GM18861 (cell line): ENCODE results near the gene AMOTL1.
"Not testable (repeated sequence)": the region's sequence is repeated elsewhere in the genome, so short reads cannot be mapped to it uniquely, and the experiment has no call there.

Experiments used
- ATAC-seq: cut with Tn5 transposase; IDR thresholded peaks from one replicate; pipeline ENCODE4 v1.9.1; 2021; ENCODE audit not compliant: unreplicated experiment

Gene AMOTL1

DNA sequence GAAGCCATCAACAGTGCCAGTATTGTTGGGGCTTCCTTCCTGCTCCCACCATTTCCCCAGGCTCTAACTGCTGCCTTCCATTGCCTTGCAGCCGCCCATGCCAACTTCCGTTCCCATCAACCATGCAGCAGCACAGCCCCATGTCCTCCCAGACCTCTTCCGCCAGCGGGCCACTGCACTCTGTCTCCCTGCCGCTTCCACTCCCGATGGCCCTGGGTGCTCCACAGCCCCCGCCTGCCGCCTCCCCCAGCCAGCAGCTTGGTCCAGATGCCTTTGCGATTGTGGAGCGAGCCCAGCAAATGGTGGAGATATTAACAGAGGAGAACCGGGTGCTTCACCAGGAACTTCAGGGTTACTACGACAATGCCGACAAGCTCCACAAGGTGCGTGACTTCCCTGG lies 53.3 kb downstream of the AMOTL1 start:
- no peak for ATAC-seq

DNA sequence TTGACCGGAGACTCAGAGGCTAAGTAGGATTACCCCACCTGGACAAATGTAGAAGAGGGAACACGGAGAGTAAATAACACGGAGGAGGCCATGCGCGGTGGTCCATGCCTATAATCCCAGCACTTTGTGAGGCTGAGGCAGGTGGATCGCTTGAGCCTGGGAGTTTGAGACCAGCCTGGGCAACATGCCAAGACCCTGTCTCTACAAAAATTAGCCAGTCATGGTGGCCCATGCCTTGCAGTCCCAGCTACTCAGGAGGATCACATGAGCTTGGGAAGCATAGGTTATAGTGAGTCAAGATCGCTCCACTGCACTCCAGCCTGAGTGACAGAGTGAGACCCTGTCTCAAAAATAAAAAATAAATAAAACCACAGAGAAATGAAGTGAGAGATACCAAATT lies 53.9 kb downstream of the AMOTL1 start:
- no peak for ATAC-seq

DNA sequence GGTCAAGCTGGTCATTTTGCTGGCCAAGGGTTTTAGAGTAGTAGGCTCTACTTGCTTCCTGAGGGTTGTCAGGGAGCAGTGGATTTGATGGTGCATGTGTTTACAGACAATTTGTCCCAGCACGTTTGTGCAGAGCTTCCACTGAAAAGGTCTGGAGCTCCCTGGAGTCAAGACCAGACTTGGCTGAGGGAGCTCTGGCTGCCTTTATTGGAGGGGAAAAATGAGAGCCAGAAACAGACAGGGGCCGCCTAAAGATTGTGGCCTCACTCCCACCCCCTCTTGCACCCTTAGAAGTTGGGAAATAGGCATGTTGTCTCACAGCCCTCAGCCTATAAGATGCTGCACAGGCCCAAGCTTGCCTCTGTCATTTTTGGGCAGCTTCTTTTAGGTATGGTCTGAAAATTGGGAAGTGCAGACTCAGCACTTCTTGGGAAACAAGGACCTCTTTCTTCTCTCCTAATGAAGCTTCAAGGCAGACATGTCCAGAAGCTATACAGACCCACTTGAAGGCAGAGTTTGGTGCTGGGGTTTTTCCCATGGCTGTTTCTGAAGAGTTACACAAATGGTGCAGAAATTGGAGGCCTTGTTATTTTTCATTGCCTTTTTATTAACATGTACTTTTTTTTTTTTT lies 55.1 kb downstream of the AMOTL1 start:
- ATAC-seq, result no peak

DNA sequence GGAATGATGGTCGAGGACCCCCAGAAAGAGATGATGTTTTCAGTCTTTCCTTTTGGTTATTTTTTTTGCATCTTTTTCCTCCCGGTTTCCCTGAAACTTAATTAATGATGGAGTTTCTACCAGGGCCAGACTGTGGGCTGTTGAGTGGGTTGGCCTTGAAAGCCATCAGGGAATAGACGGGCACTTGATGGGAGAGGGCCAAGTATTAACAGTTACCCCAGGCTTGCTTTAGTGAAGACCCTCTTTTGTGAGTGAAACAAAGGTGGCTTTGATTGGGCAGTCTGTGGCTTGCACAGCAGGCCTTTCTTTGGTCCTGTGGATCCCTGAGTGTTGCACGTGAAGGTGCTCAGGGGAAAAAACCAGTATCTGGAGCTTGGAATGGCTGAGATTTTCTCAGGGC lies 56.9 kb downstream of the AMOTL1 start:
- no peak for ATAC-seq

DNA sequence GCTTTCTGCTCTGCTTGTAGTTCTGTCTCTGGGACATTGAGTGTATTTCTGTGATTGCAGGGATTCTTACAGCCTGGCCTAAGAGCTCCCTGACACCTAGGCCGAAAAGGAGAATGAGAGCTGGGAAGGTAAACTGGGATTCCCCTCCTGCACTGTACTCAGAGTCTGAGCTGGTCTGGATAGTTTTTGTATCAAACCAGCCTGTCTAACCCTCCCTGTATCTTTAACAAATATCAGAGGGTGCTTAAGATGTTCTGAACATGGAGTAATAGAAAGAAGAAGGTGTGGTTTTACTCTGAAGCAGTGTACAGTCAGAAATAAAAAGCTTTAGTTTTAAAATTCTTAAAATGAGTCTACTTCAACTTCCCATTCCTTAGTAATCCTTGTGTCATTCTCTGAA lies 57.3 kb downstream of the AMOTL1 start:
- ATAC-seq, result no peak

DNA sequence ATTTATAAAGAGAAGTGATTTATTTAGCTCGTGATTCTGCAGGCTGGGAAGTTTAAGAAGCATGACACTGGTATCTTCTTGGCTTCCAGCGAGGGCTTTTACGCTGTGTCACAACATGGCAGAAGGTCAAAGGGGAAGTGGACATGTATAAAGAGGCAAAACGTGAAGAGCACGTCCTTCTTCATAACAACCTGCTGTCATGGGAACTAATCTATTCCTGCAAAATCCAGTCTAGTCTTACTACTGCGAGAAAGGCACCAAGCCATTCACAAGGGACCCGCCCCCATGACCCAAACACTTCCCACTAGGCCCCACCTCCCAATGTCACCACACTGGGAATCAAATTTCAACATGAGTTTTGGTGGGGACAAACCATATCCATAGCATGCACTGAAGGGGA lies 58.3 kb downstream of the AMOTL1 start:
- ATAC-seq, result no peak

DNA sequence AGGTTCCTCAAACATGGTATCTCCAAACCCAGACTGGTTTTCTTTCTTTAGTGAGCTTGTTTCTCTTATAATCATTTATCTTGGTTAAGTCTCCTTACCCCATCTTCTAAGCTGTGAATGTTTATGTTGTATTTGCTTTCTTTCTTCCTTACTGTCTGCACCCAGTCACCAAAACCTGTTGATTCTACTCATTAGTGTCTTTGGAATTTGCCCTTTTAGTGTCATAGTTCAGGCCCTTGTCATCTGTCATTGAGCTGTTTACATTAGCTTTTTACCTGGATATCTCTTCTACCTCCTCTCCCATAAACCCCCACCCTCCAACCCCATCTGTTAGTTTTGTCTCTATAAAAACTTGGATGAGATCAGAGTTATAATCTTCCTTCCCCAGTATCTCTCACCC lies 59.9 kb downstream of the AMOTL1 start:
- no peak for ATAC-seq

DNA sequence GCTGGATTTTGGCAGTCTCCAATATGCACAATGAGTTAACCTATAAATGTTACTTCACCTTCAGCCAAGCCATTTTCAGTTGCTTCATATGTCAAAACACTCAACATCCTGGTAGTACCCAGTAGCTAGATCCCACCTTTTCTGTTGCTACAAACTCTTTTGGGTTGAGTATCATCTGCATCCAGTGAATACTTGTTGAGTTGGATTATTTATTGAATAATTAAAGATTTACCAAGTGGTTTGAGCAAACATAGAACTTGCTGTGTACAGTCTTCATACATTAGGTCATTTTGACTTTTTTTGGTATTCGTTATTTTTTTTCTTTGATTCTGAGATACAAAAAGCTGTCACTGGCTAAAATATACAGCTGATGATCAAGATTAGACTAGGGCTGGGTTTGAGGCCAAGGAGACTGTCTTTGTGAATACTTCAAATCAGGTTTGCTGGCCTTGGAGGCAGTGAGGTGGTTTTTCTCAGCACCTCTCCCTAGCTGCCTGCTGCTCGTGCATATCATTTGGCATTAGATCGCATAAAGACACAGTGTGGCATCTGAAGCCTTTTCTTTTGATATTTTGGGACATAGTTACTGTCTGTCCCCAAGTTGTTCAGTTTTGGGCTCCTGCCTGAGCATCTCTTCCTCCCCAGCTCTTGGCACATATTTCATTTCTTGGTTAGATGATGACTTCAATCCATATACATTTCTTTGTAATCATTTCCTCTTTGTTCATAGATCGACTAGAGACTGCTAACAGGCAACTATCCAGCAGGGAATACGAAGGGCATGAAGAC lies 62.8 kb downstream of the AMOTL1 start:
- no peak for ATAC-seq

DNA sequence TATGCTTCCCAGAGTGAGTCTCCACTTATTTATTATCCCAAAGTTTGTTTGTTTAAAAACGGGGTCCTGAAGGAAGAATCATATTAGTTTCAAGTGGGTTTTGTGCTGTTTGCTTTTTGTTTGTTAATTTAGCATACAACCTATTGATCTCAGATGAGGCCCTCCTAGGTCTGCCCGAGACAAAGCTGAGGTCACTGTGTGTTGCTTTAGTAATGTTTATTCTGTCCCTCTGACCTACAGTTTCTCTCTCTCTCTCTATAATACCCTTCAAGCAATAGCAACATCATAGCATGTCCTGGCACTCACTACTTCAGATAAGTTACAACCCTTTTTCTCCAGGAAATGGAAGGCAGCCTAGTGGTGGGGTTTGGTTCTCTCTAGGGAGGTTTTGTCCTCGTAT lies 63.4 kb downstream of the AMOTL1 start:
- no peak for ATAC-seq

DNA sequence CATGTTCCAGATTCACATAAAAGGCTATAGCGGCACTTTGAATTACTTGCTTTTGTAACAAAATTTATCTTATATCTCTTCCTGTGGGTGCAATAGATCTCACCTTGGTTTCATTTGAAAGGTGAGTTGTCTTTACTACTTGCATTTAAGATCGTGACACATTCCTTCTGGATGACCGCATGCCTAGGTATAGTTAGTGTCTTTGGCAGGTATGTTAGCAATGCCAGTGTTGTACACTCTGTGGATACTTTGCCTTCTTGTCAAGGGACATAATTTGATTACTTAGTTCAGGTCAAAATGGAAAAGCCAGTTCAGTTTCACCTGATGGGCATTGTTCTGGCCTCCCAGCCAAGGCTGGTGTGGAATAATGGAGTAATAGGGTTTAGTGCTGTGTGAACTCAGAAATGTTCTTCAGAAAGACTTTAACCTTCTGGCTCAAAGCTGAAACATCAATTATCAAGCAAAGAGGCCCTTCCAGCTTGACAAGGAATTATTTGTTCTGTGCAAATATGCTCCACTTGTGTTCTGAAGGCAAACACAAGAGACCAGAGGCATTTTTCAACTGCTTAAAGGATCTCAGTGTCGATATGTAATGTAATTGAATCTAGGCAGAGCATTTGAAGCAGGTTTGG lies 64.6 kb downstream of the AMOTL1 start:
- no peak for ATAC-seq

DNA sequence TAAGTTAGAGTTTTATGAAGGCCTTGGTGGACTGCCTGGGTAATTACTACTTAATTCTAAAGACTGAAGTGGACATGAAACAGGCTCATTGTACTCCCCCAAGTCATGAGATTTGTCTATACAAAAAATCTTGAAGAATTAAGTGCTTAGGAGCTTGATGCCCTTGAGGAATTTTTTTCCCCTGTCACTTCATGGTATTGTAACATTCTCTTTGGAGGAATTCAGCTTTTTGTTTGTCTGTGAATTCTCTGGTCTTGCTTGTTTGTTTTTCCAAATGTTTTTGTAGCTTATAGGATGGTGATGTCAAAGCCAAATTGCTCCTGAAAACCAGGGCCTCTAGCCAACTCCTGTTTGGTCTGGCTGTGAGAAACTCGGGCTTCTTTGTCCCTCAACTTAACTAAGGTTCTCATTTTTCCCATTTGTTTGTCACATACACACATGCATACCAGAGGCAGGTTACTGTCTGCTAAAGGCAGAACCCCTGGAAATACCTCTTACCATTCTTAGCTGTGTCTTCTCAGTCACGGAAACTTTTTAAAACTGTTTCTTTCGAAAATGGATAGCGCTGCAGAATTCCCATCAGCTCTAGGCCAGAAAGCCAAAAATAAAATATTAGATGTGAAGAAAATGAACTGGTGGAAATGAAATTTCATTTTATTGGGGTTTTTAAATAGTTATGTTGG lies 66.9 kb downstream of the AMOTL1 start:
- no peak for ATAC-seq

DNA sequence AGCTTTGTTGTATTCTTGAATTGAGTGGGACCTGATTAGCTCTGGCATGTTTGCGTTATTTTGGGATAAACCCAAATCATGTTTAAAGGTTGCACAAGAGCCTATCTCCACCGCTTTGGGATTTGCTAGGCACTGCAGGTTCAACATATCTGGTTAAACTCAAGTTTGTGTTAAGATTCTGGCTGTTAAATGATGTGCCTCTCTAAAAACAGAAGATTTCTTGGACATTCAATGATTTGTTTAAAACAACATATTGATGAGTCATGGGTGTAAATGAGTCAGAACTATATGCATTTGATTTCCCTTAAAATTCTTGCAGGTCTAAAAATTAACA lies 67.4 kb downstream of the AMOTL1 start:
- ATAC-seq, result no peak

DNA sequence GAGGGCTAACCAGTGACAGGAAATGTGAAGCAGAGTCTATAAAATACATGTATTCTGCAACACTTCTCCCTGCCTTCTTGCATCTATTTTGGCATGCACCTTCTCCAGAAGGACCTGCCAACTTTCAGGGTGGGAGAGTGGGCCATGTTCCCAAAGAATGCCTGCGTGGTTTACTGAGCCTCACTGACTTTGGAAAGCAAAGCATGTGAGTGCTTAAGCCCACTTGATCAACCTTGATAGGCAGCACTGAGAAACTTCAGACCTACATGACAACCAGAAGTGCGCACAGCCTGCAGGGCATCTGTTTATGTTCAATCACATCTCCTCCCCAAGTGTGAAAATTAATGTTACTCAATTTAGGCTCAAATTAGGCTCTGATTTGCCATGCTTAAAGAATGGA lies 69.2 kb downstream of the AMOTL1 start:
- no peak for ATAC-seq

DNA sequence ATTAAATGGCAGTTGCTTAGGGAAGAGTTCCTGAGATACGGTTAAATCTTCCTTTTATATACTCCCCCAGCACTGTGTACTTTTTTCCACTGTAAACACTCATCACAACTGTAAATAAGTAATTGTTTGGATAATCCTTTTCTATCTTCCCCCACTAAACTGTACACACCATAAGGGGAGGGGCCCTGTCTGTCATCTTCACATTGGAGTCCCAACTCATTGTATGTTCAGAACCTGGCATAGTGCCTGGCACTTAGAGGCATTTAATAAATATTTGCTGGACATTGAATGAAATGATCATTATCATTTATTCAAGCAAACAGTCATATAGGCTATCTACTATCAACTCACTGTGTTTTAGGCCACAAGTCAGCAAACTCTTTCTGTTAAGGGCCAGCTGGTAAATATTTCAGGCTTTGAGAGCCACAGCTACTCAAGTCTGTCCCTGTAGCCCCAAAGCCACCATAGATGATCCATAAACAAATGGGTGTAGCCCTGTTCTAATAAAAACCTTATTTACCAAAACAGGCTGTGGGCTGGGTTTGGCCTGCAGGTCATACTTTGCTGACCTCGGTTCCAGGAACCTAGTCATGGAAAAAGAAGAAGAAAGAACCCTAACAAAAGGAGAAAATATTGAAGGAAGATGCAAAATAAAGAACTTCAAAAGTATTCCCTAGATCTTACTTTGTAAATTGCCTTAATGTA lies 70.0 kb downstream of the AMOTL1 start:
- ATAC-seq, result no peak

DNA sequence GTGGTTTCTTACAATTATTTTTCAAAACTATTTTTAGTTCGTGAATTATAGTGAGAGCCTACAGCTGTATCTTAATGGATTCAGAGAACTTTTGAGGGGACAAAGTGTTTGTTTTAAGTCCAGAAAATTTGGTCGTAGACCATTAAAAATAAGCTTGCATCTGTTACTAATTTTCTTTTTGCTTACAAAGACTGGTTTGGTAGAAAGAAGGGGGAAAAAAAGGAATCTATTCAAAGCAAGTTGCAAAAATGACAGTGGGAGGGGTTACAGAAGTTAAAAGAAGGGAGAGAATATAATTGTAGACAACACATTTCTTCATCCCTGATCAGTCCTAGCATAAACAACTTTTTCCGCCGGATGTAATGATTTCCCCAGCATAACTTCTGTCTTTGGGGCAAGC lies 72.1 kb downstream of the AMOTL1 start:
- ATAC-seq, result no peak

DNA sequence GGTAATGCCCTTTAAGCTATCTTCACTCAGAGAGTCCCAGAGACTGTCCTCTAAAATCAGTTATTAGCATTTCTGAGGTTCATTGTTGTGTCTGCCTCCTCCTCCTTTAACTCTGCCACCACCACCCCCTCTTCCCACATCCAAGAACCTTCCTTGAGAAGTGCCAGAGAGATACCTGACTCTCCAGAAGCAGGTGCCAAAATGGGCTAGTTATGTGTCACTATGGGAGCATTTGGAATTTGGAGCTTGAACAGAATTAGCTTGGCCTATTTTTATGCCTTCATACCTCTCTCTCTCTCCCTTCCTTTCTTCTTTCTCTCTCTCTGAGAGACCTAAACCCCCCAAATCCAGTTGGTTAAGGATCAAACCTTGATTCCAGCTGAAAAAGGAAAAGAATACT lies 75.9 kb downstream of the AMOTL1 start:
- no peak for ATAC-seq

DNA sequence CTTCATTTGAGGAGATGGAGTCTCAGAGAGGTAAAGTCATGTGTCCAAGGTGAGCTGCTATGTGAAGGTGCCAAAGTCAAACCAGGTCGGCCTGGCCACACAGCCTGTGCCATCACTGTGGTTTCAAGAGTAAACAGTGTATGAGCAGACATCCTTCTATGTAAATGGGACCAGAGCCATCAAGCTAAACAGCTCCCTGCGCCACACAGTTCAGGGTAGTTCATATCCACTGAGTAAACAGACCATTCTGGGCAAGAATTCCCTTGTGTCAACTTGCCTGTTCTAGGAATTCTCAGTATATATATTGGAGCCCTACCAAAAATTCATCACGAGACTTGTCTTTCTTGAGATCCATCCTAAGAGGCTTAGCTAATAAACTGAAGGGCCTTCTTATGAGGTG lies 77.5 kb downstream of the AMOTL1 start:
- no peak for ATAC-seq

DNA sequence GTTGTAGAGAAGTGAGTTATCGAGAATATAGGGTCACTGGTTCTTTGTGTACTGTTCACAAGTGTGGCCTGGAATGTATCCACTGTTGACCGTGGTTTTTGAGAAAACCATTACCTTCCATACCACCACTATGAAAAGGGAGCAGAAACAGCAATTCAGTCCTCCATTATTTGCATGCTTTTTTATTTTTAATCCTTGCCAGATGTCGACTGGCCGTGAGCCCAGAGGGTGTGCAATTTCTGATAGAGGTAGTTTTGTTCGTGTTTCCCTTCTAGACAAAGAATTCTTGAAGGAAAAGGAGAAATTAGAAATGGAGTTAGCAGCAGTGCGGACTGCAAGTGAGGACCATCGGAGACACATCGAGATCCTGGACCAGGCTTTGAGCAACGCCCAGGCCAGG lies 81.7 kb downstream of the AMOTL1 start:
- no peak for ATAC-seq

DNA sequence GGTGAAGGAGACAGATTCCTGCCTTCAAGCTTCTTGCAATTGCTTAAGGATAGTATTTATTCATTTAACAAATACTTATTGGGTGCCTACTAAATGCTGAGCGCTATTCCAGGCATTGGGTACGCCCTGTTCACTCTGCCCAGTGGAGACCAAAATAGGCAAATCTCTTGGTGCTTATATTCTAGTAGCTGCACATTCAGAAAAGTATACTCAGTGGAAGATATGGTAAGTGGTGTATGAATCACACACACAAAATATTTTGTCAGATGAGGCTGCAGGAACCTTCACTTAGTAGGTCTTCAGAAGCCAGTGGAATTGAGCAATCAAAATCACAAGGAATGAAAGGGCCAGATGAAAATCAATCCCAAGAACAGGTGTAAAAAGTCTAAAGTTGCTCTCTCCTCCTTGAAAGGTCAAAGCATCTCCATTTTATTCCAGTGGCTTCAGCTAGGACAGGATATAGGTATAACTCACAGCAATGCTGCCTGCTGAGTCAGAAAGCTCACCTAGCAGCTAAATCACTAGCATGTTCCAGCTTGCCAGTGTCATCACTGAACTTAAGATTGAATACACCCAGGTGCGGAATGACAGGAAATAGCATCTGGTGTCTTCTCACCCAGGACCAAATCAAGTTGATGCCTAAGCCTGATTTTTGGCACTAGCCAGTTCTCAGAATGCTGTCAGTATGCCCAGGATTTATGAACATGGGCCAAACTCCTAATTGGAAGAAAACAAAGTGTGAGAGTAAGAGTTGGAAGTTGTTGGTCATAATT lies 83.9 kb downstream of the AMOTL1 start:
- no peak for ATAC-seq

DNA sequence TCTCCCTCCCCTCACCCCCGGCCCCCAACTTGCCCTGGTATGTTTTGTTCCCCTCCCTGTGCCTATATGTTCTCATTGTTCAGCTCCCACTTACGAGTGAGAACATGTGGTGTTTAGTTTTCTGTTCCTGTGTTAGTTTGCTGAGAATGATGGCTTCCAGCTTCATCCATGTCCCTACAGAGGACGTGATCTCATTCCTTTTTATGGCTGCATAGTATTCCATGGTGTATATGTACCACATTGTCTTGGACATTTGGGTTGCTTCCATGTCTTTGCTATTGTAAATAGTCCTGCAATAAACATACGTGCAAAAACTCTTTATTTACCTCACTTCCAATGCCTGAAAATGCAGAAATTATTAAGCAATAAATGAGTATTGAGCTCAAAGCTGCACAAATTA lies 85.1 kb downstream of the AMOTL1 start:
- ATAC-seq, result not testable (repeated sequence)

DNA sequence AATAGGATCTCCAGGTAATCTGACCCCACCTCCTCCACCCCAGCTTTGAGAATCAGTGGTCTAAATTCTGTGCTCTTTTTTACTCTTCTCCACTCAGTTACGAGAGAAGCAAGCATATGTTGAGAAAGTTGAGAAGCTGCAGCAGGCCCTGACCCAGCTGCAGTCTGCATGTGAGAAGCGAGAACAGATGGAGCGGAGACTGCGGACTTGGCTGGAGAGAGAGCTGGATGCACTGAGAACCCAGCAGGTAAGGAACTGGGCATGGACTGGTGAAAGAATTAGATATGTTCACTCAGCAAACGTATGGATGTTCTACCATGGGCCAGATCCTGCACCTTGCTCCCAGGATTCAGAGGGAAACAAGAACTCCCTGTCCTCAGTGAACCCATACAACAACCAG lies 85.7 kb downstream of the AMOTL1 start:
- no peak for ATAC-seq
